OCI-LY1 (cell line): ENCODE data around the gene LRRC45.

Source experiments
- CTCF ChIP-seq: fragments of 200-600 bp; sonication (generic), shearing (Covaris generic); IDR thresholded peaks from 2 replicates; pipeline ENCODE4 v1.5.1; 2017; ENCODE audit warnings: mild to moderate bottlenecking, antibody characterized with exemption, low read length, moderate library complexity, mixed read lengths
- EZH2 ChIP-seq: fragments of 200-600 bp; sonication (generic), shearing (Covaris generic); IDR thresholded peaks from 2 replicates; pipeline ENCODE4 v1.8.0; 2017; ENCODE audit warnings: borderline replicate concordance, mixed run types, mild to moderate bottlenecking, antibody characterized with exemption, low read length, moderate library complexity, mixed read lengths

GRCh38 chr17:82025401-82026107 lies 2.4 kb downstream of the LRRC45 start:
- TF ChIP-seq CTCF = no peak
- no peak for TF ChIP-seq EZH2
